ENCODE data around the gene AP2S1.

AP2S1 gene

DNA sequence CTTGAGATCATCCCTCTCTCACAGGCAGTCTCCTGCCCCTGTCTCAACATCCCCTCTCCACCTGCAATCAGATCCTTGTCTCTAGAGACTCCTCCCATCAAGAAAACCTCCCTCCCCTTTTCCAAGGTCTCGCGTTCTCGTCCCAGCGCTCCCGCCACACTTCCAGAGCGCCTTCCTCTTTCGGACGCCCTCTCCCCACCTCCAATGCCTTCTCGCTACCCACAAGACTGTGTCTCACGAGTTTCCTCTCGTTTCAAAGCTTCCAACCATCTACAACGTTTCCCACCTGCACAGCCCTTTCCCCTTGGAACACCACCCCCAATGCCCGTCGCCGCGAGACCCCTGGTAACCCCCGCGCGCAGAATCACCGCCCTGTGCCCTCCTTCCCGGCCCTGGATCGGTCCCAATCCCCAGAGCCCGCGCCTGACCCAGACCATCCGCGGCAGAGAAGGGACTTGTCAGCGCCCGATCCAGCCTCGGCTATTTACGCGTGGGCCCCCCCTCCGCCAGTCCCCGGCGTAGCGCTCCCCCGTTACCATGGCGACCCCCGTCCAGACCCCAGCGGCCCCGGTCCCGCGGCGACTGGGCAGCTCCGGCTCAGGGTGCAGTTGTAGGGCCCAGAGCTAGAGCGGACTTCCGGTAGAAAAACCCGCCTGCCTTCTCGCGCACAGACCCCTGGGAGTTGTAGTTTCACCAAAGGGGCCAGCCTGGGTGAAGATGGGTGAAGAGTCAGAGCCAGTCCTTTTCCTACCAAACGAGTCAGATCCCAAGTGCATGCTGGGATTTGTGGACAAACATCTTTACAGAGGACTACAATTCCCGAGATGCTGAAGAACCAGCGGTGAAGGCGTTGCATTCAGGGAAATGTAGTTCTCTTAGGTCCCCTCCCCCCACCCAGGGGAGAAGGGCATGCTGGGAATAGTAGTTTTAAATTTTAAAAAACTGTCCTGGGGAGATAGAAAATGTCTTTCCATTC, at the start of gene AP2S1 (continued):
- TF ChIP-seq HOXC10 (CRISPR knock-in tag; IDR thresholded peaks at IDR 0.05) = no peak
- peak; percentile 45; the same call in 1 of the 2 replicates for TF ChIP-seq ZNF660 (tag by site-specific recombination; IDR thresholded peaks at IDR 0.05)
- TF ChIP-seq ZNF16 (tag by site-specific recombination; IDR thresholded peaks at IDR 0.05; ENCODE audit: low read depth) = no peak
- peak; percentile 83 for TF ChIP-seq ZSCAN30 (tag by site-specific recombination; IDR thresholded peaks at IDR 0.05)
- TF ChIP-seq, protein P1, sequence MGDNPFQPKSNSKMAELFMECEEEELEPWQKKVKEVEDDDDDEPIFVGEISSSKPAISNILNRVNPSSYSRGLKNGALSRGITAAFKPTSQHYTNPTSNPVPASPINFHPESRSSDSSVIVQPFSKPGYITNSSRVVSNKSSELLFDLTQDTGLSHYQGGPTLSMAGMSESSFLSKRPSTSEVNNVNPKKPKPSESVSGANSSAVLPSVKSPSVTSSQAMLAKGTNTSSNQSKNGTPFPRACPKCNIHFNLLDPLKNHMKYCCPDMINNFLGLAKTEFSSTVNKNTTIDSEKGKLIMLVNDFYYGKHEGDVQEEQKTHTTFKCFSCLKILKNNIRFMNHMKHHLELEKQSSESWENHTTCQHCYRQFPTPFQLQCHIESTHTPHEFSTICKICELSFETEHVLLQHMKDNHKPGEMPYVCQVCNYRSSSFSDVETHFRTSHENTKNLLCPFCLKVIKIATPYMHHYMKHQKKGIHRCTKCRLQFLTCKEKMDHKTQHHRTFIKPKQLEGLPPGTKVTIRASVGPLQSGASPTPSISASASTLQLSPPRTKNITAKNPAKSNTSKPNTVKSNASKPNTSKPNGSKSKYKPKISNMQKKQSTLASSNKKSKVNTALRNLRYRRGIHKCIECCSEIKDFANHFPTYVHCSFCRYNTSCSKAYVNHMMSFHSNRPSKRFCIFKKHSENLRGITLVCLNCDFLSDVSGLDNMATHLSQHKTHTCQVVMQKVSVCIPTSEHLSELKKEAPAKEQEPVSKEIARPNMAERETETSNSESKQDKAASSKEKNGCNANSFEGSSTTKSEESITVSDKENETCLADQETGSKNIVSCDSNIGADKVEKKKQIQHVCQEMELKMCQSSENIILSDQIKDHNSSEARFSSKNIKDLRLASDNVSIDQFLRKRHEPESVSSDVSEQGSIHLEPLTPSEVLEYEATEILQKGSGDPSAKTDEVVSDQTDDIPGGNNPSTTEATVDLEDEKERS (tag by site-specific recombination; IDR thresholded peaks at IDR 0.05) = peak; percentile 37; the same call in 1 of the 2 replicates
- TF ChIP-seq ZNF174 (tag by site-specific recombination; IDR thresholded peaks at IDR 0.05) = no peak
- no peak for TF ChIP-seq ZNF132 (tag by site-specific recombination; IDR thresholded peaks at IDR 0.05; ENCODE audit: borderline replicate concordance)
- no peak for TF ChIP-seq ZNF791 (tag by site-specific recombination; IDR thresholded peaks at IDR 0.05)
- TF ChIP-seq GLI4 (tag by site-specific recombination; IDR thresholded peaks at IDR 0.05) = peak; percentile 94
- TF ChIP-seq ZNF510 (tag by site-specific recombination; IDR thresholded peaks at IDR 0.05; ENCODE audit: insufficient replicate concordance) = no peak
- TF ChIP-seq YY2 (tag by site-specific recombination; IDR thresholded peaks at IDR 0.05) = peak; percentile 63; the same call in 1 of the 2 replicates
- no peak for TF ChIP-seq ZNF138 (tag by site-specific recombination; IDR thresholded peaks at IDR 0.05; ENCODE audit: borderline replicate concordance)
- TF ChIP-seq, protein P2, sequence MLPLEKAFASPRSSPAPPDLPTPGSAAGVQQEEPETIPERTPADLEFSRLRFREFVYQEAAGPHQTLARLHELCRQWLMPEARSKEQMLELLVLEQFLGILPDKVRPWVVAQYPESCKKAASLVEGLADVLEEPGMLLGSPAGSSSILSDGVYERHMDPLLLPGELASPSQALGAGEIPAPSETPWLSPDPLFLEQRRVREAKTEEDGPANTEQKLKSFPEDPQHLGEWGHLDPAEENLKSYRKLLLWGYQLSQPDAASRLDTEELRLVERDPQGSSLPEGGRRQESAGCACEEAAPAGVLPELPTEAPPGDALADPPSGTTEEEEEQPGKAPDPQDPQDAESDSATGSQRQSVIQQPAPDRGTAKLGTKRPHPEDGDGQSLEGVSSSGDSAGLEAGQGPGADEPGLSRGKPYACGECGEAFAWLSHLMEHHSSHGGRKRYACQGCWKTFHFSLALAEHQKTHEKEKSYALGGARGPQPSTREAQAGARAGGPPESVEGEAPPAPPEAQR (tag by site-specific recombination; IDR thresholded peaks at IDR 0.05) = peak; percentile 53; the same call in 1 of the 2 replicates
- TF ChIP-seq ZNF274 (IDR thresholded peaks at IDR 0.05; ENCODE audit: low read length) = no peak
- TF ChIP-seq ZNF274 (tag by site-specific recombination; IDR thresholded peaks at IDR 0.05; ENCODE audit: borderline replicate concordance) = no peak
- TF ChIP-seq ZEB2 (tag by site-specific recombination; IDR thresholded peaks at IDR 0.05) = peak; percentile 82; the same call in 1 of the 2 replicates
- TF ChIP-seq ZNF580 (tag by site-specific recombination; IDR thresholded peaks at IDR 0.05) = peak; percentile 98
- peak; percentile 68 for TF ChIP-seq KLF1 (tag by site-specific recombination; IDR thresholded peaks at IDR 0.05)
- TF ChIP-seq SETDB1 (IDR thresholded peaks at IDR 0.05; ENCODE audit: insufficient read length, low read length) = no peak
- peak; percentile 87; the same call in 1 of the 2 replicates for TF ChIP-seq HIC1 (tag by site-specific recombination; IDR thresholded peaks at IDR 0.05)
- no peak for TF ChIP-seq OSR2 (tag by site-specific recombination; IDR thresholded peaks at IDR 0.05)
- TF ChIP-seq ZNF426 (tag by site-specific recombination; IDR thresholded peaks at IDR 0.05) = no peak
- TF ChIP-seq ZNF10 (tag by site-specific recombination; IDR thresholded peaks at IDR 0.05) = no peak; the same call in 1 of the 2 replicates
- TF ChIP-seq ZNF169 (tag by site-specific recombination; IDR thresholded peaks at IDR 0.05) = no peak
- no peak for TF ChIP-seq MEIS1 (CRISPR knock-in tag; IDR thresholded peaks at IDR 0.05; ENCODE audit: borderline replicate concordance)
- peak; percentile 94 for TF ChIP-seq ZBTB48 (tag by site-specific recombination; IDR thresholded peaks at IDR 0.05)
- TF ChIP-seq ZNF366 (tag by site-specific recombination; conservative IDR thresholded peaks at IDR 0.05) = peak; percentile 87
- peak; percentile 67 for TF ChIP-seq KLF9 (tag by site-specific recombination; IDR thresholded peaks at IDR 0.05; ENCODE audit: low read depth)
- TF ChIP-seq ZNF558 (tag by site-specific recombination; IDR thresholded peaks at IDR 0.05) = no peak
- TF ChIP-seq ZNF311 (tag by site-specific recombination; IDR thresholded peaks at IDR 0.05; ENCODE audit: borderline replicate concordance) = no peak
- TF ChIP-seq ZNF48 (tag by site-specific recombination; IDR thresholded peaks at IDR 0.05) = no peak
- no peak for TF ChIP-seq ZNF18 (tag by site-specific recombination; IDR thresholded peaks at IDR 0.05)

Data from HEK293 (cell line).